Skin epidermis (tissue), 12 donors: Measurements from ENCODE around the gene UBFD1.
"Not testable (repeated sequence)": the region's sequence is repeated elsewhere in the genome, so short reads cannot be mapped to it uniquely, and the experiment has no call there.

Experiments used
- H3K27ac ChIP-seq, 21 experiments: fragments of 200-600 bp; sonication (generic) in 11 of 21; one replicate each; pipeline ENCODE4 v1.5.0; 2020; ENCODE audit warnings: mild to moderate bottlenecking in 3 of 21, inconsistent platforms in 2 of 21, moderate library complexity in 2 of 21
- H3K4me3 ChIP-seq, 7 experiments: fragments of 200-600 bp; sonication (generic) in 2 of 7; one replicate each; pipeline ENCODE4 v1.5.0; 2020; ENCODE audit warnings: inconsistent platforms in 2 of 7, mild to moderate bottlenecking in 2 of 7, moderate library complexity in 1 of 7

UBFD1 gene

DNA sequence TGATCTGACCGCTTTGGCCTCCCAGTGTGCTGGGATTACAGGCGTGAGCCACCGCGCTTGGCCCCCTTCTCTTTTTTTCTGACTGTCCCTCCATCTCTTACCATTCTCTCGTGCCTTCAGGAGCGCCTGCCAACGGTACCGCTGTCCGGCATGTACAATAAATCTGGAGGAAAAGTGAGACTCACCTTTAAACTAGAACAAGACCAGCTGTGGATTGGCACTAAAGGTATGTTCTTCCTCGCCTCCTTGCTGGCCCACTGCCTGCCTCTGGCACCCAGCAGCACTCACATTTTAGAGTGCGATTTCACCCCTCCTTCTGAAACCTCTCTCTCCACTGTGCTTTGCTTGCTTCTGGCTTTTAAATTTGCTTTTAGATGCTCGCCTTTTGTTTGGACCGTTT, 5.0 kb downstream of the UBFD1 start:
- no peak overlapping the region for H3K27ac ChIP-seq

GRCh38 chr16:23563186-23563585, 5.7 kb downstream of the UBFD1 start:
- Histone ChIP-seq H3K27ac (no peak overlapping the region), H3K4me3 (no peak overlapping the region)

More for the DNA sequence above, 5.0 kb downstream of the UBFD1 start:
- no peak overlapping the region for H3K4me3 ChIP-seq

DNA sequence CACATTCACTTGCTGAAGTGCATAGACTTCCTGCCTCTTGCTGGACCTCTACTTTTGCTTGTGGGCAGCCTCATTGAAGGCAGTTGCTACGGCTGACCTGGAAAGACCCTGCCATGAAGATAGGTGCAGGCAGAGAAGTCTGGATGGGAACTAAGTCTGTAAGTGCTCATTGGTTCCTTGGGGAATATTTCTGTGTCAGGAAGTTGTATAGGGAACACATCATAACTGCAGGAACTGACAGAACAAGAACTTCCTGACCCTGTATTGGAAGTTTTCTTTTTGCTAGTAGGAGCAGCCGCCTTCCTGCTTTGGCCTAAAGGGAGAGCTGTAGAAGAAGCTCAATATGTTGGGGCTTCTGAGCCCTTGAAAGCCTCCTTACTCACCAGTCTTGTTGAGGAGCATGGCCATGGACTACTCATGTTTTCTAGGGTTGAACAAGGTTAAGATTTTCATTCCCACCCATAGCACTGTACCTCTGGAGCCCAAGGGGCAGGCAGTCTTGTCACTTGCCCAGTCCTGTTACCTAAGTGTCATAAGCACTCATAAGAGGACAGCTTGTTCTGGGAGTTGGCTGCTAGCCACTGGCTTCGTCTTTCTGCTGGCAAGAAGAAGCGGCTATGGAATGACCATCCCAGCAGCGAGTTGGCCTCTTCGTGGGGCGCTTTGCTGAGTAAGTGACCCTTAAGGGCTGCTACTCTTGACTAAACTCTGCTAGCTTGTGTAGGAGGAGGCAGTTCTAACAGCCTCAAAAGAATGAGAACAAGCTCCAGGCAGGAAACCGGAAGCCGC, 7.2 kb downstream of the UBFD1 start:
- no peak overlapping the region for H3K4me3 ChIP-seq
- H3K27ac ChIP-seq: no peak overlapping the region

DNA sequence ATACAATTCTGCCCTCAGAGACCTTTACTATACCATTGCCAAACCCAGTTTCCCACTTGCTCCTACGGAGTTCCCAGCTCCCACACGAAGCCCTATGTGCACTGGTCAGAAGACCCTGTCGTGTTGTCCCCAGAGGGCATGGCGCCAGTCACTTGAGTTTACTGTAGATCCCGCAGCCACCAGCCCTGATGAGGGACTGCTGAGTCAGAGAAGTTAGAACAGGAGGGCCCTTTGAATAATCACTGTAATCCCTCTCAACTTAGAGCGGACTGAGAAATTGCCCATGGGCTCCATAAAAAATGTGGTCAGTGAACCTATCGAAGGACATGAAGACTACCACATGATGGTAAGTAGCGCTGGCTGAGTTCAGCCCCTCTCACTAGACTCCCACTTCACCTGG, 9.2 kb downstream of the UBFD1 start:
- Histone ChIP-seq H3K4me3 (no peak overlapping the region), H3K27ac (no peak overlapping the region)

DNA sequence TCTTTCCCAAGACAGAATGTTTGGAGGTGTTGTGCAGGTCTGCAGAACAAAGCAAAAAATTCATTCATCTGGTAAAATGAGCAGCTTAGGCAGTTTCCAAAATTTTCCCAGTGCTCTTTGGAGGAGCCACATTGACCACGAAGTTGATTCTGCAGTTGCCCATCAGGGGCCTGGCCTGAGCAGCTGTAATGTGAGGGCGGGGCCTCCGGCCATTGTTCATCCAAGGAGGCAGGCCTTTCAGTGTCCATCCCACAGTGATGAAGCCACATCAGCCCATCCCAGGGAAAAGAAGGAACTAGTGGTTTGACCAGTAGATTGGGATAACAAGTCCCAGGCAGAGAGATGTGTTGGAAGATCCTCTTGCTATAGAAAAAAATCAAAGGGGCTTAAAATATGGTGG, 10.1 kb downstream of the UBFD1 start:
- no peak overlapping the region for H3K4me3 ChIP-seq
- no peak overlapping the region for H3K27ac ChIP-seq

DNA sequence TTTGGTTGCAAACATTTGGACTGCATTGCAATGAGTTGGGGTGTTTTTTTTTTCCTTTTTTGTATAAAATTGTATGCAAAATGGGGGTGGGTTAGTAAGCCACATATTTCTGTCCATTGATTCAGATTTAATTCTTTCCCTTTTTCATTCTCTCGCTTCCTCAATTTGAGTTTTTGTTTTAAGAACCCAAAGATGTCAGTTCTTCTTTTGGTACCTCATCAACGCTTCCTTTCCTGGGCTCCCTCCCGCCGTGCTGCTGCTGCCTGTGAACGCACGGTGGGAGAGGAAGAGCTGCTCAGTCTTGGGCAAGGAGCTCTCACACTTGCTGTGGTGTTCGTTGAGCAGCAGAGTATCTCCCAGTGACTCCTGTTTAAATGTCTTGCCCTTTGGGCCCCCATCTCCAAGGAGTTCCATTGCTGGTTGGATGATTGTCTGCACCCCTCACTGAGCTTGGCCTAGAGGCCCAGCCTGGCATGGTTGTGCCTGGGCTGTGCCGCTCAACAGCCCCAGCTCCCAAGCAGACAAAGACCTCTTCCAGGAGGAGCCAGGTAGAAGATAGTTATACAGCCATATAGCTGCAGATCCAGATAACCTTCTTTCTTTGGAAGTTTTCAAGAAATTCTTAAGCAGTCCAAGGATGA, 13.6 kb downstream of the UBFD1 start:
- H3K4me3 ChIP-seq: no peak overlapping the region
- H3K27ac ChIP-seq: no peak overlapping the region

- Histone ChIP-seq H3K27ac (no peak overlapping the region), H3K4me3 (no peak overlapping the region)
Observed at GRCh38 chr16:23571895-23572294, 14.4 kb downstream of the UBFD1 start.

DNA sequence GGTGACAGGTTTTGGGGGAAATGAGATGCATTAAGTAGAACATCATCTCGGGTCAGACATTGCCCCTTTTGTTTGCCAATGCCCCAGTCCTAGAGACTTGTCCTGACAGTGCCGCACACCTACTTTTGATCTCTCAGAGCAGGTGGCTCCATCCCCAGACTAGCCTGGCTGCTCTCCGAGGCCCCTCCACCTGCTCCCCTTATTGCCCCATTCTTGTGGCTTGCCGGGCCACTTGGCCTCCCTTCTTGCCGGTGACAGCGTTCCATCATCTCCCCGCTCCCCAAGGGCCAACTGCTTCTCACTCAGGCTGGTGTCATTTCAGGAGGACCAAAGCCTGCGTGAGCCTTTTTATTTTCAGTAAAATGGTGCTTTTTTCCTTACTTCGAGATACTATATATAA, 14.9 kb downstream of the UBFD1 start:
- no peak overlapping the region for H3K4me3 ChIP-seq
- no peak overlapping the region for H3K27ac ChIP-seq

DNA sequence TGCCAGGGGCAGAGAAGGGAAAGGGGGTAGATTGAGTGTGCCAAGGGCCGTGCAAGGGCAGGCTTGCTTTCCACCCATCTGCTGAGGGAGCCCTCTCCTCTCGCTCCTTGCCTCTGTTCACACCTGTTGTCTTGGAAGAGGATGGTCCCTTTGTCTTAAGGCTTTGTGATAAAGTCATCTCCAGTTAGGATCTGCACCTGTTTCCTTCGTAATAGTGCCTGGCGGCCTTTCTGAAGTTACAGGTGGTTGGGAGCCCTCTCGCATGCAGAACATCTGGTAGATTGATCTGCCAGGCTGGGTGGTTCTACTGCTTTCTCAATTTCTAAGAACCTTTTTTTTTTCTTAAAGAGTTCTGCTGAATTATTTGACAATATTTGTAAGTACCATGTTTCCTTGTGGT, 16.3 kb downstream of the UBFD1 start:
- no peak overlapping the region for H3K27ac ChIP-seq

GRCh38 chr16:23575834-23576233, 18.3 kb downstream of the UBFD1 start:
- H3K4me3 ChIP-seq: no peak overlapping the region
- H3K27ac ChIP-seq: no peak overlapping the region

More for the DNA sequence above, 16.3 kb downstream of the UBFD1 start:
- H3K4me3 ChIP-seq: no peak overlapping the region

DNA sequence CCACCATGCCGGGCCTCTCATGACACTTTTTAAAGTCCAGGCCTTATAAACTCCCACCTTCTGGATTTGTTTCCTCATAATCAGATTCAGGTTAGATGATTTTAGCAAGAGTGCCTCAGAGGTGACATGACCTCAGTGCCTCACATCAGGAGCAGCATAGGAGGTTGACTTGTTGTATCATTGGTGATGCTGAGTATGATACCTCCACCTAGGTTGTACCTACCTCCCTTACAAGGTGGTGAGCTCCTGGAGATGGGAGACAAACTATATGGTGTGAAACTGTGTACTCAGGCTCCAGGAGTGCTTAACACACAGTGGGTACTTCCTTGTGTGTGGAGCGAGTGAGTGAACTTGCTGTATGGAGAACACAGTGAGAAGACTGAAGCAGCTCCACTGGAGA, 20.0 kb downstream of the UBFD1 start:
- Histone ChIP-seq H3K4me3 (no peak overlapping the region), H3K27ac (no peak overlapping the region)

- peak overlapping the region in 1 of 21 experiments; percentile 15 for H3K27ac ChIP-seq
- no peak overlapping the region for H3K4me3 ChIP-seq
Observed at GRCh38 chr16:23578101-23578830, 20.7 kb downstream of the UBFD1 start.

DNA sequence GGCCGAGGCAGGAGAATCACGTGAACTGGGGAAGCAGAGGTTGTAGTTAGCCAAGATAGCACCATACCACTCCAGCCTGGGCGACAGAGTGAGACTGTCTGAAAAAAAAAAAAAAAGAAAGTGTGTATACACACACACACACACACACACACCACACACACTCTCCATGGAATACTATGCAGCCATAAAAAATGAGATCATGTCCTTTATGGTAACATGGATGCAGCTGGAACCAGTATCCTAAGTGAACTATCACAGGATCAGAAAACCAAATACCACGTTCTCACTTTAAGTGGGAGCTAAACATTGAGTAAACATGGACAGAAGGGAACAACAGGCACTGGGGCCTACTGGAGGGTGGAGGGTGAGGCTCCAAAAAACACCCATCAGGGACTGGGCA, 21.8 kb downstream of the UBFD1 start:
- H3K27ac ChIP-seq: no peak overlapping the region
- H3K4me3 ChIP-seq: no peak overlapping the region

DNA sequence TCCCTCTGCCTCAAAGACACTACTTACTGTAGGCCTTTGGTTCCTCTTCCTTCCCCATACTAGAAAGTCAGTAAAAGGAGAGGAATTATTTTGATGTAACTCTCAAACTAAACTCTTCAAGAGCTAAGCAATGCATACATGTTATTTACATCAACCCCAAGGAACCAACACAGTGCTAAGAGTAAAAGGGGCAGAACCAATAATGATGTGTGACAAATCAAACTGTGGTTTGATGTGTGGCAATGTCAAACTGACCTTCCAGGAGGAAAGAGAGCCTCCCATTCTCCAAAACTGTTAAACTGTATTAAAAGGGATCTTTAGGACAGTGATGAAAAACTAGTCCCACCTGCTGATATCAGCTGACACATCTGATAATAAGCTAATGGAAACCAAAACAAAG, 22.9 kb downstream of the UBFD1 start:
- no peak overlapping the region for H3K27ac ChIP-seq

DNA sequence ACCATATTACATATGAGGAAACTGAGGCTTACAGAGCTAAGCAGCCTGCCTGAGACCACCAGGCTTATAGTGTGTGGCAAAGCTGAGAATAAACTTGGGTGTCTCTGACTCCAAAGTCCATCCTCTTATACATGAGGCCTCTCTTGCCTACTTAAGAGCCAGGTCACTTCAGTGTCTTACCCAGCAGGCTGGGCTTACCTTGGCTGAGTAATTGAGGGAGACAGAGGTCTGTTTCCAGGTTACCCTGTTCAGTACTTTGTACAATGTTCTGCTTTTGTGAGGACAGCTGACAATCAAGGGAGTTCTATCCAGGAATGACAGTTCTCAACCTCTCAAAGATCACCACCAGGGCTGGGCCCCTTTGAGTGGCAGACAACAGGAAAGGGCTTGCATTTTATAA, 24.2 kb downstream of the UBFD1 start:
- Histone ChIP-seq H3K27ac (no peak overlapping the region), H3K4me3 (no peak overlapping the region)

More for the DNA sequence above, 22.9 kb downstream of the UBFD1 start:
- H3K4me3 ChIP-seq: no peak overlapping the region

GRCh38 chr16:23583271-23583670, 25.7 kb downstream of the UBFD1 start:
- H3K27ac ChIP-seq, H3K4me3 ChIP-seq: not testable (repeated sequence)

DNA sequence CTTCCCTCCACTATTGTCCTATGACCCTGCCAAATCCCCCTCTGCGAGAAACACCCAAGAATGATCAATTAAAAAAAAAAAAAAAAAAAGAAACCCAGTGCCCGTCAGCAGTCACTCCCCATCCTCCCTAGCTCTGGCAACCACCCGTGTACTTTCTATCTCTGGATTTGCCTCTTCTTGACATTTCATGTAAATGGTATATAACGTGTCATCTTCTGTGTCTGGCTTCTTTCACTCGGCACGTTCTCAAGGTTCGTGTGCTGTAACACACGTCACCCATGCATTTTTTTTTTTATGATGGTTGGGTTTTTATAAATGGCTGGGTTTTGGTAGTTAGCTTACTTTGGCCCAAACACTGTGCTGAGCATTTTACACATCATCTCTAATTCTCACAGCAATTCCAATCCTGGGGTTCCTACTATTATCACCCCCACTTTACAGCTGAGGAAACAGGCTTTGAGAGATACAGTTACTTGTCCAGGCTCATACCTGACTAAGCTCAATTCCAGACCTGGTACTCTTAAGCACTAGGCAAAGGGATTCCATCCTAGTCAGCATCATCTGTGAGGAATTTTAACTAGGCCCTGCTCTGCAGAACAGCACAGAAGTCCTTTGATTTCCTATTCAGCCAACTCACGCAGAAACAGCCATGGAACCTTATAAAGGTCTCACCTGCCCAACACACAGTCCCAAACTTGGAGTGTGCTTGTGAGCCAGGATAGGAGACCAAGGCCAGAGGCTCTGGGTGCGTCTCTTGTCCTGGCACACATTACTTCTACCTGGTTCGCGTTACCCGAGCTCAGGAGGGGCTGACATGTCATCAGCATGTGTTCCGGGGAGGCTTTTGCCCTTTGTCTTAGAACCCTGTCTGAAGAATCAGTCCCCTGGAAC, 26.9 kb downstream of the UBFD1 start:
- no peak overlapping the region for H3K27ac ChIP-seq
- H3K4me3 ChIP-seq: no peak overlapping the region

GRCh38 chr16:23587726-23588125, 30.2 kb downstream of the UBFD1 start:
- H3K4me3 ChIP-seq: no peak overlapping the region
- H3K27ac ChIP-seq: no peak overlapping the region

DNA sequence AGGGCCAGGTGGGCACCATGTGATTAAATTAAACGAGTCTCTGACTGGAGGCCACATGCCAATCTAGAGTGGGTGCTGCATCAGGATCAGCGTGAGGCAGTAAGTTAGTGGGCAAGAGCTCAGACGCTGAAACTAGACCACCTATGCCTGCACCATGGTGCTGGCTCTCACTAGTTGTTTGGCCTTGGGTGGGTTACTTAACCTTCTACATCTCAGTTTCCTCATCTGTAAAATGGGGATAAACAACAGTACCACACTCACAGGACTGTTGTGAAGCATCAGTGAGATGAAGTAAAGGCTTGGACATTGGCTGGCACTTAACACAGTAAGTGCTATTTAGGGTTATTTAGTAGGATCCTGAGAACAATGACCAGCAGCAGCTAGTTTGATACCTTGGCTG, 32.7 kb downstream of the UBFD1 start:
- Histone ChIP-seq H3K27ac (no peak overlapping the region), H3K4me3 (no peak overlapping the region)

DNA sequence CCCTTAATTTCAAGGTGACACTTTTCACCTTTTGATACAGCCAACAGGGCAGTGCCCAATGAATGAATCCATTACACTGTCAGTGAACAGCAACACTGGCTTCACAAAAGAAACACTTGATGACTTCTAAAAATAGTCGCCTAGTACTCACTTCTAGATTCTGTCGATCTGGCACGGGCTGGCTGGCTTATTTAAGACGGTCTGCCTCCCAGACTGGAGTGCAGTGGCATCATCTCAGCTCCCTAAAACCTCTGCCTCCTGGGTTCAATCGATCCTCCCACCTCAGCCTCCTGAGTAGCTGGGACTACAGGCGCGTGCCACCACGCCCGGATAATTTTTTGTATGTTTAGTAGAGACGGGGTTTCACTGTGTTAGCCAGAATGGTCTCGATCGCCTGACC, 36.7 kb downstream of the UBFD1 start:
- Histone ChIP-seq H3K4me3 (no peak overlapping the region), H3K27ac (no peak overlapping the region)
